RWPE2 (cell line): ENCODE measurements around the gene ENHO.

ENCODE experiments used
- ATAC-seq: fragments of 200-7000 bp; cut with Tn5 transposase; 3 replicates; pipeline ENCODE4 v1.9.1; 2021; ENCODE audit warnings: low read depth
- DNase-seq: peaks from one replicate; pipeline ENCODE4 v3.0.0-alpha.2; 2020; ENCODE audit warnings: low spot score
- H3K27ac ChIP-seq: fragments of 450-650 bp; 2 replicates; pipeline ENCODE4 v1.5.1; 2017; ENCODE audit warnings: mild to moderate bottlenecking; ENCODE audit not compliant: poor library complexity, severe bottlenecking
- H3K27me3 ChIP-seq: fragments of 250-450 bp; sonication (Bioruptor Pico); 2 replicates; pipeline ENCODE4 v1.5.1; 2021; ENCODE audit warnings: mild to moderate bottlenecking, moderate library complexity; ENCODE audit not compliant: insufficient read depth, poor library complexity, severe bottlenecking
- H3K36me3 ChIP-seq: fragments of 250-450 bp; sonication (Bioruptor Pico); 2 replicates; pipeline ENCODE4 v1.5.1; 2020; ENCODE audit warnings: low read depth, mild to moderate bottlenecking, moderate library complexity
- H3K4me1 ChIP-seq: fragments of 250-450 bp; sonication (Bioruptor Pico); 2 replicates; pipeline ENCODE4 v1.5.1; 2021; ENCODE audit warnings: mild to moderate bottlenecking, moderate library complexity; ENCODE audit not compliant: insufficient read depth, poor library complexity, severe bottlenecking
- H3K4me3 ChIP-seq: fragments of 250-450 bp; sonication (Bioruptor Pico); 2 replicates; pipeline ENCODE4 v1.5.1; 2021; ENCODE audit warnings: mild to moderate bottlenecking, moderate library complexity; ENCODE audit not compliant: severe bottlenecking
- H3K9me3 ChIP-seq: fragments of 250-450 bp; sonication (Bioruptor Pico); 2 replicates; pipeline ENCODE4 v1.5.1; 2021; ENCODE audit warnings: mild to moderate bottlenecking, moderate library complexity; ENCODE audit not compliant: severe bottlenecking
- CTCF ChIP-seq: fragments of 450-650 bp; IDR thresholded peaks from one replicate; pipeline ENCODE4 v1.5.1; 2017; ENCODE audit warnings: mild to moderate bottlenecking, moderate library complexity; ENCODE audit not compliant: poor library complexity, severe bottlenecking

Gene ENHO

GRCh38 chr9:34475097-34475496, 47.7 kb downstream of the ENHO start:
- no peaks in the 10 kb centered on the region for H3K4me1 ChIP-seq
- no peak overlapping the region for H3K27ac ChIP-seq
- no peak for TF ChIP-seq CTCF
- ATAC-seq (no peak), DNase-seq (no peak)
- H3K27me3 ChIP-seq, result no peaks in the 10 kb centered on the region
- no peaks in the 10 kb centered on the region for H3K9me3 ChIP-seq
- H3K4me3 ChIP-seq, result no peak overlapping the region
- no peaks in the 10 kb centered on the region for H3K36me3 ChIP-seq
